ENCODE measurements around the gene PCSK6. TPM values are rescaled to one million over a fixed set of nuclear protein-coding genes. Genes with fewer than 3 reads are reported as not detected.
"Not testable (repeated sequence)": the region's sequence is repeated elsewhere in the genome, so short reads cannot be mapped to it uniquely, and the experiment has no call there.

PCSK6 gene
- polyA plus RNA-seq, 3 donors, result 6.5 to 9.2 (median 7.3) TPM

DNA sequence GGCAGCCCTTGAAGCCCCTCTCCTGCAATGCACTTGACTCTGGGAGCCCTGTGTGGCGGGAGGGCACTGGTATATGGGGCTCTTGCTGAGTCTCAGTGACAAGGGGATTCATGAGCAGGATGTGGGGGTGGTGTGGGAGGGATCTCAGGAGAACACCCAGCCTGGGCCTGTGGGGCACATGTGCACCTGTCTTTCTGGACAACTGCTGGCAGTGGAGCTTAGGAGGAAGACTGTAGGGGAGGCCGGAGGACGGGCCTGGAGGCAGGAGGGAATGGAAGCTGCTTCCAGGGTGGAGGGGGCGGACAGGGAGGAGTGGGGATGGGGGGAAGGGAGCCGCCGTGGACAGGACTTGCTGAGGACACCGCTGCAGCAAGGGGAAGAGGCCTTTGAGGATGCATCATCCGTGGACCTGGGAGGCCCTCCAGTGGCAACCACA is 183.7 kb downstream of the PCSK6 start:
- DNase-seq (ENCODE audit: low read depth in 3 of 3, low spot score in 2 of 3), result no peak

DNA sequence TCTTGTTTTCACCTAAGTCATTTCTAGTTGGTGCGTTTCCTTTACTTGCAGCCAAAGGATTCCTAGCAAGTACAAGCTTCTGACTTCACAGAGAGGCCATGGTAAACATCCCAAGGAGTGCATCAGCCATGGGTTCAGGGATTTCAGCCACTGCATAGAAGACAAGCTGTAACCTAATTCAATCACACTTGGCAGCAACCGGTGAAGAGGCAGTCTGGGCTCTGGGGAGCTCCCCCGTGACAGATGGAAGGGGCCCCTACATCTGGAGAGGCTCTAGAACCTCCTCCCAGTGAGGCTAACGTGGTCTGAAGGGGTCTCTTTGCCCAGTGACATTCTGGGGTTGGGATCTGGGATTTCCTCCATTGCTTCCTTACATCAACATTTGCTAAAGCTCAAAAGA is 186.1 kb downstream of the PCSK6 start:
- no peak for DNase-seq (ENCODE audit: low read depth in 3 of 3, low spot score in 2 of 3)

DNA sequence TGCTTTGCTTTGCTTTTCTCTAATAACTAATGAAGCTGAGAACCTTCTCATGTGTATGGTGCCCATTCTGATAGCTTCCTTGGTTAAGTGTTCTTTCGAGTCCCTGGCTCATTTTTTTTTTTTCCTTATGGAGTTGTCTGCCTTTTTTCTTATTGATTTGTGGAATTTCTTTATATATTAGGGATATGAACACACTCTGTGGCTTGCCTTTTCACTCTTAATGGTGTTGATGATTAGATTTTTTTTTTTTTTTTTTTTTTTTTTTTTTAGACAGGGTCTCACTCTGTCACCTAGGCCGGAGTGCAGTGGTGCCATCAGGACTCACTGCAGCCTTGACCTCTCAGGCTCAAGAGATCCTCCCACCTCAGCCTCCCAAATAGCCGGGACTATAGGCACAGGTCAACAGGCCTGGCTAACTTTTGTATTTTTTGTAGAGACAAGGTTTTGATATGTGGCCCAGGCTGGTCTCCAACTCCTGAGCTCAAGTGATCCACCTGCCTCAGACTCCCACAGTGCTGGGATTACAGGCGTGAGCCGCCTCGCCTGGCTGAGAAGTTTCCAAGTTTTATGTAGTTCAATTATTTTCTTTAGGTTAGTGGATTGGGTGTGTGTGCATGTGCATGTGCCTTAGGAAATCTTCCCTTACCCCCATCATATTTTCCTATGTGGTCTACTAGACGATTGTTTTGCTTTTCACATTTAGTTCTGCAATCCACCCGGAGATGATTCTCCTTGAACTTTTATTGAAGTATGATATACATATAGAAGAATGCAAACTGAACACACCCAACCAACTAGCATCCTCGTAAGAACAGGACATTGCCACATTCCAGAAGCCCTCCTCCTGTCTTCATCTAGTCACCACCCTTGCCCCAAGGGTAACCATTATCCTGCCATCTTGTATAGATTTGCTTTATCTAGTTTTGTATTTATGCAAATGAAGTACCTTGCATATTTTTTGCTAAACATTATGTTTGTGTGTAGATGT is 192.8 kb downstream of the PCSK6 start:
- DNase-seq (ENCODE audit: low read depth in 3 of 3, low spot score in 2 of 3), result no peak

DNA sequence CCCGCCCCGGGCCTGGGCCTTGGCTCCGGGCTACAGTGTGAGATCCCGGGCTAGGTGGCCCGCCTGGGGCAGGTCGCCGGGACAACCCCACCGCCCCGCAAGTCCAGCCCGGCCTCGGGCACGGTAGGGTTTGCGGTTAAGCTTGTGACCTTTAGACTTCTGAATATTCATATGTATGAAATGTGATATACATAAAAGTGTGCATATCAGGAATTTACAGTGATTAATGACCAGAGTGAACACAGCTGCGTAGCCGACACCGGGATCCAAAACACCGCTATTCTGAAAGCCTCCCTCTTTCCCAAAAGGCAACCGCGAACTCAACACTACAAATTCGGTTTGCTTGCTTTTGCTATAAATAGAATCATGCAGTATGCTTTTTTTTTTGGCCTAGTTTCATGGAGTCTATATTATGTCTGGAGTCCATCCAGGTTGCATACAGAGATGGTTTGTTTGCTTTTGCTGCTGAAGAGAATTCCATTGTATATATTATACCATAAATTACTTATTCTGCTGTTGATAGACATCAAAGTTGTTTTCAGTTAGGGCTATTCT is 193.8 kb downstream of the PCSK6 start:
- no peak for DNase-seq (ENCODE audit: low read depth in 3 of 3, low spot score in 2 of 3)

DNA sequence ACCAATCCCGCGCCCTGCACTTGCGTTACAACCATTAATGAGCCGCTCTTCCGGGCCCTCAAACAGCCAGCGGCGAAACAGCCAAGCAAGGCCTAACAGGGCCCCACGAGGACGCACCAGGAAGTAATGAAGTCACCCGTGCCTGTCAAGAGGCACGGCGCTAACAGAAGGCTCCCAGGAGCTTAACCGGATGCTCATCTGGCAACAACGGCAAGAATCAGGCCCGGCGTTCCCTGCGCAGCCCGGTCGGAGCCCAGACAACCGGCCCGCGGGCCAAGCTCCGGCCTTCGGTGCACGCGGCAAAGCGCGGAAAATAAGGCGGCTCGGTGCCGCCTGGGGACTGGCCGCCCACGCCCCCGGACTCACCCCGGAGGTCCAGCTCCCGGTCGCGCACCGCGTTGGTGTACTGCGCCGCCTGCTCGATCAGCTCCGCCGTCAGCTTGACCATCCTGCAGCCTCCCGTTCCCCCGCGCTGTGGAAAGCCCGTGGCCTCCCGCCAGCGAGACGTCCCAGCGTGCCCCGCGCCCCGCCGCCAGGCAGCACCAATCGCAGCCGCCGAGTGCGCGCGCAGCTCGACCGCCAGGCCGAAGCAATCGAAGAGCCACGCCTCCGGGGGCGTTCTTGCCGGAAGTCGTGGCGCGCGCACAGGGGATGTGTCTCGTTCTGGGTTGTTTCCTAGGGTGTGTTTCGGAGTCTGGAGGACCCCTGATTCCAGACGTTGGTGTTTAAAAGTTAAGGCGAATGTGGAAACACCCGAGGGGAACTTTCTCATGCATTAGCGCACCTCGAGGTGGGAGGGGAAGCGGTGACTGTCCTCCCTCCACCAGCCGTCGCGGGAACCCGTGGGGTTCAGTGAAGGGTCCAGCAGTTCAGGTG is 194.5 kb downstream of the PCSK6 start, which contains the start of gene SNRPA1:
SNRPA1 (minus strand) TSS at position 518 of the 876 bp plus-strand sequence; CDS start at position 448, 70 bp downstream.
- peak; percentile 72 to 91 (median 85) for DNase-seq (ENCODE audit: low read depth in 3 of 3, low spot score in 2 of 3)

DNA sequence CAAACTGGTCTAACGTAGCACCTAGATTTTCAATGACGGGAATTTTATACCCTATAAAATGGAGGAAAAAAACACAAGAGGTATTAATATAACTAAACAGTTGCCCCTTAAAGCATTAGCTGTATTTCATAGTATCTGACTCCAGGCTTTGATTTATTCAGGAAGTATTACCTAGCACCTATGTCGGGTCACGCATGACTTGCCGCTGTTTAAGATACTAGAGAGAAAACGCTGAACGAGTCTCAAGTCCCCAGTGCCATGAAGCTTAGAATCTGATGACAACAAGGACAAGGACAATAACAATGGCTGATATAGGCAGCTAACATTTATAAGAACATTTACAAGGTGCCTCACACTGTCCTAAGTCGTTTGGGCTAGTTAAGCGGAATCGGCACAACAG is 196.4 kb downstream of the PCSK6 start:
- DNase-seq (ENCODE audit: low read depth in 3 of 3, low spot score in 2 of 3), result no peak

DNA sequence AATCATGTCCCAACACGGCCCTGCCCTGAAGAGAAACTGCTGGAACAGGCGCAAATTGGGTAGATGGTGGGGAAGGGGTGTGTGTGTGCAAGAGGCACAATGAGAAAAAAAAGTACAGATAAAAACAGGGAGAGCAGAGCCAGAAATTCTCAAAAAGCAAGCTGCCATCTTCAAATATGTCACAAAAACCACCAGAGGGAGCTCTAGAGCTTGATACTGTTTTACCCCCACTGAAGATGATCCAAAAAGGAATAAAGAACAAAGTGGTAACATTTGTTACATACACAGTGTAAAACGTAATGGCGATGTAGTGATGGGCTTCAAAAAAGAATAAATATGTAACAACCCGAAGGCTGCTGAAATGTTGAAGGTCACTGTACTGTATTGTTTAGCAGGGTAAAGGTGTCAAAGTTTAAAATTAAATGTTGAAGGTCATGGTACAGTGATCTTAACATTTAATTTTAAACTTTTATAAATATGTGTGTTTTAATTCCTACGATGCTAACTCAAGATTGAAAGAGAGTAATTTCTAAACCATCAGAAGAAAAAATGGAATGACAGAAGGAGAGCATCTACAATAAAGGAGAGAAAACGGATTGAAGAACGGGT is 200.5 kb downstream of the PCSK6 start:
- DNase-seq (ENCODE audit: low read depth in 3 of 3, low spot score in 2 of 3), result no peak

DNA sequence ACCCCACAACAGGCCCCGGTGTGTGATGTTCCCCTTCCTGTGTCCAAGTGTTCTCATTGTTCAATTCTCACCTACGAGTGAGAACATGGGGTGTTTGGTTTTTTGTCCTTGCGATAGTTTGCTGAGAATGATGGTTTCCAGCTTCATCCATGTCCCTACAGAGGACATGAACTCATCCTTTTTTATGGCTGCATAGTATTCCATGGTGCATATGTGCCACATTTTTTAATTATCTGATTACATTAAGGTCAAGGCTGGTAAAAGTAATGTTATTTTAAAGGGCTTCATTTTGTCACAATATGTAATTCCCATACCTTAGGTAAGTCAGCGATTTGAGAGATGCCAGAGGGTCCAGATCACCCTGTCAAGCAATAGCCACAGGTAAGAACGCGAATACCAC is 202.2 kb downstream of the PCSK6 start:
- not testable (repeated sequence) for DNase-seq (ENCODE audit: low read depth in 3 of 3, low spot score in 2 of 3)

DNA sequence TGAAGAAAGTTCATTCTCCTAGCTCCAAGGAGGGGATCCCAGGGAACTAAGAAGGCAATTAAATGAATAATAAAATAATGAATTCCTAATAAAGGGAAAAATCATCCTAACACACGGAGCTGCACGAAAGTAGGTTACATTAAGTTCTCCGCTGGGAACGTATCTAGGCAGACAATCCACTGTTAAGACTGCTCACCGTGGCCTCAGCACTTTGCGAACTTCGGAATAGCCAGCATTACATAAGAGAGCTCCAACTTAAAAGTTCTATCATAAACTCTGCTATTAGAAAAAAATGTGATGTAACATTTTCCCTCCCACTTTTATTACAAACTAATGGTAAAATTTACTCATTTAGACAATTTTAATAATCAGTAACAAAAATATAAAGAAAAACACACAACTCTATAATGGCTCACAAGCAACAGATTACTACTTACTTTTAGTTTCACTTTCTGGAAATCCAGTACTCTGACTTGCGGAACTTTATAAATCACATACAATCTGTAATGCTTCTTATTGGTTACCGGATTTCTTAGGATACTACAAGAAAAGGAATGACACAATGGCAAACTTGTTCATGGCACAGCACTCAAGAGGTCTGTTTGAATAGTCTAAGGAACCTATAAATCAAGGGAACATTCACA is 202.9 kb downstream of the PCSK6 start:
- DNase-seq (ENCODE audit: low read depth in 3 of 3, low spot score in 2 of 3), result no peak

DNA sequence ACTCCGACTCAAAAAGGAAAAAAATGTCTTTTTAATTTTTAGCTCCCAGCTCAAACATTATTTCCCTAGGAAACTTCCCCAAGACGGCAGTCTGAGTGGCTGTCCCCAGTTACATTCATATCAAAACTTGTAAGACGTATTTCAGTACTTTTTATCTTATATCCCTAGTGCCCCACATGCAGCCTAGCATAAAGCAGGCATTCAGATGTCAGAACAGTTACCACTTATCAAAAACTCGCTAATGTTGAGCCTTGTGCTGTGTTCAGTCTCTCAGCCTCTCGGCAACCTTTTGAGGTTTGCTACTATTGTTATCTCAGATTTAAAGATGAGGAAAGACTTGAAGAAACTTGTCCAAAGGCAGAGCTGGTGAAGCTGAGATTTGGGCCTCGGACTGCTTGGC is 205.6 kb downstream of the PCSK6 start:
- no peak for DNase-seq (ENCODE audit: low read depth in 3 of 3, low spot score in 2 of 3)

DNA sequence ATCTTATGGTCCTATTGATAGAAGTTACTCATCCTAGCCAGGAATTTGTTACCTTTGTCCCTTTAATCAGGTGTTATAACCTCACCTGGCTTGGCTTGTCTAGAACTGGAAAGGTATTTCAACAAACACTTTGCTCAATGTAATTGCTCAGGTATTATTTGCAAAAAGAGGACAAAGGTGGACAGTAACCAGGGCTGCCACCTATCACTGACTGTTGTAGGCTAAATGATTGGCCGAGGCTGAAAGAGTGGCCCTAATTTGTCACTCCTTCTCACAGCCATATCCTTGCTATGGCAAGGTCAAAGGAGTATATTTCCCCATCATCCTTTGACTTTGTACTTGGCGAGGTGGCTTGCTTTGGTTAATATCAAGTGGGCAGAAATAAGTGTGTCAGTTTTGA is 209.5 kb downstream of the PCSK6 start:
- DNase-seq (ENCODE audit: low read depth in 3 of 3, low spot score in 2 of 3), result no peak

DNA sequence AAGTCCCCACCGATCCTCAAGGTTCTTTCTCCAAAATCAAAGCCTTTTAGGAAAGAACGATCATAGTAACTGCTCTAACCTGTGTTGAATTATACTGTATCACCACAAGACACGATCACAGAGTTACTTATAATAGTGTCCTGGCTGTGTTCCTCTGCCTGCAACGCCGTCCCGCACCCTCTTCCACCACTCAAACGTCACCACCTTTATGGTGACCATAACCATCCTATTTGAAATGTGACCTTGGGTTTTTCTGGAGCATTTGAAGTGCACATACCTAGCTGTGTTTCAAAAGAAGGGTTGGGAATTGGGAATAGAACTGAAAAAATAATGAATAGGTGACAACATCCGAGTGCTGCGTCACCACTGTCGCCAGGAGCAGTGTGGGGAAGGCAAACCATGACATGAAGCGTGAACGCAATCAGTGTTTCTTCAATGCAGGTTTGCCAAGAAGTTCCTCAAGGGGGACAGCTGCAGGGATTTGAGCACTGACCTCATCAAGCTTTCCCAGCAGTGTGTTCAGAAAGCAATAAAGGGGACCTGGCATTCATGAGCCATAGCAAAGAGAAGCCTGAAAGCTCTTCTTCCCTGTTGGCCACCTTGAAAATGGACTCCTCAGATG is 211.5 kb downstream of the PCSK6 start:
- DNase-seq (ENCODE audit: low read depth in 3 of 3, low spot score in 2 of 3), result no peak

DNA sequence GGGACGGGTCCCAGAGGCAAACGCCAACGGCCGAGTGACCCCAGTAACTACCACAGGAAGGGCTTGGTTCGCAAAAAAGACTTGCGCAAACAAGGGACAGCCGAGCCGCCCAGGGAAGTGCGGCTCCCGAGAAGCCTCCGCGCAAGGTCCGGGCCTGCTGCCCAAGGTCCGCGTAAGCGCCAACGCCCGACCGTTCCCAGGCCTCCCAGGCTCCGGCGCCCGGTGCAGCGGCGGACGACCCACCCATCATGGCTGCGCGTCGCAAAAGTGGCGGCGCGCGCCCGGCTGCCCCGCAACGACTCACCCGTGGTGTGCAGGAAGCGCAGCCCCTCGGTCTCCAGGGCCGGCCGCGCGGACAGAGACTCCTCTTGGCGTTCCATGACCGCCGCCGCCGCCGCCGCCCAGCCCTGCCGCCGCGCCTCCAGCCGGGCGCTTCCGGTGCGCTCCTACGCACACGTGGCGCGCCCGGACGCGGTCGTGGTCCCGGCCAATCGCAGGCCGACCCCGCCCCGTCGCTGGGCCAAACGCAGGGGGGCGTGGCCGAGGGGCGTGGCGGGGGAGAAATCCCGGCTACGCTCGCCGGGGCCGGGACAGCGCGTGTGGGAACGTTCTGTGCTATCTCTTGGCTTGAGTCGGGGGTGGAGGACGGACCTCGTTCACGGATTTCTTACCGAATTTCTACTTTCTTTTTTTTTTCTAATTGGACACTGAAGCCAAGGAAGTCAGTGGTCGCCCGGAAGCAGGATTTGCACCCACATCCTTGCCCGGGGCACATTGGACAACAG is 212.3 kb downstream of the PCSK6 start, which contains the start of gene SELENOS:
SELENOS (minus strand) TSS at position 448 of the 785 bp plus-strand sequence; CDS start at position 380, 68 bp downstream.
- DNase-seq (ENCODE audit: low read depth in 3 of 3, low spot score in 2 of 3), result peak in 2 of 3 donors; percentile 75 to 77

DNA sequence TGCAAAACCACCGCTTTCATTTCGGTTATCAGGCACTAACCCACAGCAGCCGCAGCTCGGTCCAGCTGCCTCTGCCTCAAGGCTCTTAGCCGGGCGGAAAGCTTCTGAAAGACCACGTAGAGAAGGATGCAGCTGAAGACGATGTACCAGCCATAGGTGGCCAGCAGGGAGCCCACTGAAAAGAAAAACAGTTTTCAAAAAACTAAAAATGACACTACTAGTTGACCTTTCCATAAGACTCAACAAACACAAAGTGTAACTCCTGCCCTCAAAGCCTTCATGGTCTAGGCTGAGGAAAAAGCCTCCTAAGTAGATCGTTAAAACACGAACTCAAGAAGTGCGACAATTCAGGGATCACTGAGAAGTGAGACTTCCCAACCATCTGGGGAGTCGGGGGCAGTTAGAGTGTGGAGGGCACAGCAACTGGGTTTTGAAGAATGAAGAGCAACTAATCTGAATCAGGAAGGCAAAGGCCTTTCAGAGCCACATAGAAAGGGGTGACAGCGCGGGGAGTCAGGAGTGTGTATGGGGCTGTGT is 212.9 kb downstream of the PCSK6 start:
- DNase-seq (ENCODE audit: low read depth in 3 of 3, low spot score in 2 of 3), result no peak

DNA sequence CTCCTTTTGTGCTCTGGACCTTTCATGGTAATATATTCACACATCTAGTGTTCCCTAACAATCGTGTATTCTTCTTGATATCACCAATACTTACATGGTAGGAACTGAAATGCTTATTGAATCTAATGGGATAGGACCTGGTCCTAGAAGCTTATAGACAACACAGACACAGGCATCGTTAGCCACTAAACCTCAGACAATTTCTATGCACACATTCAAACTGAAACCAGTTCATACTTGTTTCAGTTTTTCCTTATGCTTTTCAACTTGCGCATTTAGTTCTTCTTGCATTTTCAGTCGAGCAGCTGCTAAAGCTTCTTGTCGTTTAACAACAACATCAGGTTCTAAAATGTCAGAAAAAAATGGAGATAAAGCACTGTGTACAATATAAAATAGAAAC is 214.5 kb downstream of the PCSK6 start:
- no peak for DNase-seq (ENCODE audit: low read depth in 3 of 3, low spot score in 2 of 3)

DNA sequence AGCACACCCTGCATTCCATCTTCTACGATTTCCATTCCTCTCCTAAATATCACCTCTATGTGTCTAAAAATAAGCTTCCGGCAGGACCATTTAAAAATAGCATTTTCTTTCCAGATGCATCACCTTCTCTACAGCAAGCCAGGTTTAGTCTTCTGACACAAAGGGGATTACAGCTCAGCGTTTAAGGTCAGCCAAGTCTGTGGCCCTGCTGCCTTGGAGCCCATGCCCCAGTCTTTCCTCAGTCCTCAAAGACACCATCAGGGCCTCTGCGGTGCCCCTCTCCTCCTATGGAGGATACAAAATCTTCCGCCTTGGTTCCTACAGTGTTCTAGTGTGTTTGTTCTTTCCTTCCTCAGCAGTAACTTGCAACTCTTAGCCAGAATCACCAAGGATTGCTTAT is 216.0 kb downstream of the PCSK6 start:
- DNase-seq (ENCODE audit: low read depth in 3 of 3, low spot score in 2 of 3), result no peak

DNA sequence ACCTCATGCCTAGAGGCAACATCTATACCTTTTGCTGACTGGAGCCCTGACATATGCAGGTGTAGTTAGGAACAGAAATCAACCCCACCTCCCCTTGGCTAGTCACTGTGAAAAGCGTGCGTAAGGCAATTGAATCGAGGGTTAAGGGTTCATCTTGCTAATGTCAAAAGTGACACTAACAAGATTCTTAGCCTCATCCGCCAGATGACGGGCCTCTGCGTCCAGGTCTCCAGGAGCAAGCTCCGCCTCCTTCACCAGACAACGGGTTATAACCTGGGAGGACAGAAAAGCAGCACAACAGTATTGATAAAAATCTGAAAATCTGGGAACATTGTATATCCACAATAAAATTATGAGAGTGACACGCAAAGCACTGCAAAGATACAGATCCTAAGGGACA is 216.9 kb downstream of the PCSK6 start:
- no peak for DNase-seq (ENCODE audit: low read depth in 3 of 3, low spot score in 2 of 3)

DNA sequence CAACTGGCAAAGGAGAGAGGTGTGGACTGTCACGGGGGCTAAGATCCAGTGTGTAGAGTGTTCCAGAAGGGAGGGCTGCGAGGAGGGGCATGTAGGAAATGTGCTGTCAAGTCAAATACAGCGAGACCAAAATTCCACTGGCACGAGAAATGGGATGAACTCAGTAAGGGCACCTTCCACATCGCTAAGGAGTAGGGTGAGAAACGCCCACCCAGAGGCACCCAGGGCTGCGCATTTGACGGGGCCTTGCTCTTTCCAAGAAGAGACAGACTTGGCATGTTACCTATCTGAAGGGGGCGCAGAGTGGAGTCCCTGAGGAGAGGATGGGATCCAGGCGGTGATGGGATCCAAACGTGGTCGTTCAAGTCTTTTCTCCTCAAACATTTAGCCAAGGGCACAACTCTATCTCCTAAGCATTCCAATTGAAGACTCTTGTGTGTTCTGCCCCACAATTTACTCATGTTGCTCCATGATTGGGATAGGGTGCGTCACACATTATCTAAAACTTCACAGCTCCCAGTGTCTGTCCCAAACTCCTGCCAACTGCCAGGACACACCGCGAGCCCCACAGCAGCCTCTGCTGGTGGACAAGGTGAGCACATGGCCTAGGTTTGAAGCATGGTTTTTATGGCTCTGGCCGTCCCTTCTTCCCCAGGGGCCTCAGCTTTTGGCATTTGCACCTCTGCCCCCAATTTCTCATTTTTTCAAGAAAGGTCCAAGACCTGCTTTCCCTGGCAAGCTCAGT is 219.9 kb downstream of the PCSK6 start:
- no peak for DNase-seq (ENCODE audit: low read depth in 3 of 3, low spot score in 2 of 3)
